A673 (cell line): ENCODE measurements around the gene OR14A2.

Experiments used
- EZH2 ChIP-seq: fragments of 200-600 bp; sonication (generic); IDR thresholded peaks from 2 replicates; pipeline ENCODE4 v1.6.1; 2017; ENCODE audit warnings: borderline replicate concordance, low read depth, mild to moderate bottlenecking, mixed read lengths, antibody characterized with exemption, low read length; ENCODE audit not compliant: poor library complexity, severe bottlenecking
- TF ChIP-seq, protein P1 (sequence below): fragments of 300-800, 200-600 bp; sonication (generic); conservative IDR thresholded peaks from 2 replicates; pipeline ENCODE4 v1.5.1; 2017; ENCODE audit warnings: low read depth, mild to moderate bottlenecking, antibody characterized with exemption, low read length, moderate library complexity, mixed read lengths

- TF ChIP-seq, protein P1, sequence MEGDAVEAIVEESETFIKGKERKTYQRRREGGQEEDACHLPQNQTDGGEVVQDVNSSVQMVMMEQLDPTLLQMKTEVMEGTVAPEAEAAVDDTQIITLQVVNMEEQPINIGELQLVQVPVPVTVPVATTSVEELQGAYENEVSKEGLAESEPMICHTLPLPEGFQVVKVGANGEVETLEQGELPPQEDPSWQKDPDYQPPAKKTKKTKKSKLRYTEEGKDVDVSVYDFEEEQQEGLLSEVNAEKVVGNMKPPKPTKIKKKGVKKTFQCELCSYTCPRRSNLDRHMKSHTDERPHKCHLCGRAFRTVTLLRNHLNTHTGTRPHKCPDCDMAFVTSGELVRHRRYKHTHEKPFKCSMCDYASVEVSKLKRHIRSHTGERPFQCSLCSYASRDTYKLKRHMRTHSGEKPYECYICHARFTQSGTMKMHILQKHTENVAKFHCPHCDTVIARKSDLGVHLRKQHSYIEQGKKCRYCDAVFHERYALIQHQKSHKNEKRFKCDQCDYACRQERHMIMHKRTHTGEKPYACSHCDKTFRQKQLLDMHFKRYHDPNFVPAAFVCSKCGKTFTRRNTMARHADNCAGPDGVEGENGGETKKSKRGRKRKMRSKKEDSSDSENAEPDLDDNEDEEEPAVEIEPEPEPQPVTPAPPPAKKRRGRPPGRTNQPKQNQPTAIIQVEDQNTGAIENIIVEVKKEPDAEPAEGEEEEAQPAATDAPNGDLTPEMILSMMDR: no peak
- TF ChIP-seq EZH2: no peak
Measured at GRCh38 chr1:247747616-247748015, 325 bp downstream of the OR14A2 start.
